IPS-18a (cell line): Measurements from ENCODE around the gene NLN.
"Not testable (repeated sequence)": the region's sequence is repeated elsewhere in the genome, so short reads cannot be mapped to it uniquely, and the experiment has no call there.

Source experiments
- H3K27ac ChIP-seq: one replicate; pipeline ENCODE4 v1.5.1; 2013; ENCODE audit warnings: low read length
- H3K27me3 ChIP-seq: one replicate; pipeline ENCODE4 v1.6.1; 2013; ENCODE audit warnings: mild to moderate bottlenecking, low read length; ENCODE audit not compliant: control insufficient read depth, insufficient read depth
- H3K36me3 ChIP-seq: one replicate; pipeline ENCODE4 v1.6.1; 2013; ENCODE audit warnings: low read depth, low read length; ENCODE audit not compliant: control insufficient read depth
- H3K4me1 ChIP-seq: one replicate; pipeline ENCODE4 v1.6.1; 2013; ENCODE audit warnings: low read depth, low read length; ENCODE audit not compliant: control insufficient read depth
- H3K4me3 ChIP-seq: one replicate; pipeline ENCODE4 v1.5.1; 2013; ENCODE audit warnings: low read length
- H3K9ac ChIP-seq: one replicate; pipeline ENCODE4 v1.6.1; 2013; ENCODE audit warnings: mild to moderate bottlenecking, low read length, moderate library complexity
- H3K9me3 ChIP-seq: one replicate; pipeline ENCODE4 v1.6.1; 2013; ENCODE audit warnings: low read depth, low read length; ENCODE audit not compliant: control insufficient read depth

NLN gene

GRCh38 chr5:65800775-65801174 lies 78.8 kb downstream of the NLN start:
- Histone ChIP-seq H3K9ac (no peak overlapping the region), H3K4me1 (no peaks in the 10 kb centered on the region), H3K9me3 (no peaks in the 10 kb centered on the region), H3K4me3 (no peak overlapping the region), H3K27ac (no peak overlapping the region), H3K36me3 (peaks cover 29% of the 10 kb centered on the region), H3K27me3 (no peaks in the 10 kb centered on the region)

GRCh38 chr5:65801352-65801783 lies 79.4 kb downstream of the NLN start:
- Histone ChIP-seq H3K27ac (no peak overlapping the region), H3K4me1 (no peaks in the 10 kb centered on the region), H3K4me3 (no peak overlapping the region), H3K27me3 (no peaks in the 10 kb centered on the region), H3K9ac (no peak overlapping the region), H3K9me3 (no peaks in the 10 kb centered on the region), H3K36me3 (peaks cover 33% of the 10 kb centered on the region)

GRCh38 chr5:65802080-65802479 lies 80.1 kb downstream of the NLN start:
- Histone ChIP-seq H3K4me1 (no peaks in the 10 kb centered on the region), H3K4me3 (no peak overlapping the region), H3K9ac (no peak overlapping the region), H3K36me3 (peaks cover 29% of the 10 kb centered on the region), H3K9me3 (no peaks in the 10 kb centered on the region), H3K27ac (no peak overlapping the region), H3K27me3 (no peaks in the 10 kb centered on the region)

- no peak overlapping the region for H3K27ac ChIP-seq
- peaks cover 24% of the 10 kb centered on the region for H3K36me3 ChIP-seq
- H3K27me3 ChIP-seq, result no peaks in the 10 kb centered on the region
Observed at GRCh38 chr5:65802820-65803219, 80.8 kb downstream of the NLN start.

GRCh38 chr5:65803699-65804391 lies 81.8 kb downstream of the NLN start:
- H3K4me1 ChIP-seq, result no peaks in the 10 kb centered on the region
- H3K27ac ChIP-seq, result no peak overlapping the region
- H3K4me3 ChIP-seq, result no peak overlapping the region
- H3K9me3 ChIP-seq, result no peaks in the 10 kb centered on the region
- H3K36me3 ChIP-seq, result peaks cover 23% of the 10 kb centered on the region
- no peak overlapping the region for H3K9ac ChIP-seq
- H3K27me3 ChIP-seq, result no peaks in the 10 kb centered on the region

More at GRCh38 chr5:65802820-65803219, 80.8 kb downstream of the NLN start:
- Histone ChIP-seq H3K4me3 (no peak overlapping the region), H3K9me3 (no peaks in the 10 kb centered on the region), H3K9ac (no peak overlapping the region), H3K4me1 (no peaks in the 10 kb centered on the region)

GRCh38 chr5:65805089-65805488 lies 83.1 kb downstream of the NLN start:
- H3K27ac ChIP-seq, result no peak overlapping the region
- no peaks in the 10 kb centered on the region for H3K4me1 ChIP-seq
- peaks cover 30% of the 10 kb centered on the region for H3K36me3 ChIP-seq
- H3K9me3 ChIP-seq, result no peaks in the 10 kb centered on the region
- H3K4me3 ChIP-seq, result no peak overlapping the region
- no peak overlapping the region for H3K9ac ChIP-seq
- H3K27me3 ChIP-seq, result no peaks in the 10 kb centered on the region

- not testable (repeated sequence) for H3K9ac ChIP-seq, H3K27ac ChIP-seq, H3K27me3 ChIP-seq, H3K9me3 ChIP-seq, H3K4me3 ChIP-seq, H3K4me1 ChIP-seq
- H3K36me3 ChIP-seq, result peaks cover 54% of the 10 kb centered on the region
Observed at GRCh38 chr5:65807494-65807893, 85.5 kb downstream of the NLN start.

- Histone ChIP-seq H3K27me3 (no peaks in the 10 kb centered on the region), H3K9ac (no peak overlapping the region), H3K36me3 (peaks cover 62% of the 10 kb centered on the region), H3K4me3 (no peak overlapping the region), H3K9me3 (no peaks in the 10 kb centered on the region), H3K27ac (no peak overlapping the region), H3K4me1 (no peaks in the 10 kb centered on the region)
Observed at GRCh38 chr5:65808251-65808741, 86.3 kb downstream of the NLN start.

GRCh38 chr5:65808818-65809217 lies 86.8 kb downstream of the NLN start:
- Histone ChIP-seq H3K27me3 (no peaks in the 10 kb centered on the region), H3K27ac (no peak overlapping the region), H3K9me3 (no peaks in the 10 kb centered on the region), H3K36me3 (peaks cover 67% of the 10 kb centered on the region), H3K4me3 (no peak overlapping the region), H3K4me1 (no peaks in the 10 kb centered on the region), H3K9ac (no peak overlapping the region)

GRCh38 chr5:65809817-65810531 lies 88.0 kb downstream of the NLN start:
- Histone ChIP-seq H3K9me3 (no peaks in the 10 kb centered on the region), H3K4me1 (no peaks in the 10 kb centered on the region), H3K27ac (no peak overlapping the region), H3K4me3 (no peak overlapping the region), H3K9ac (no peak overlapping the region), H3K27me3 (no peaks in the 10 kb centered on the region), H3K36me3 (peaks cover 76% of the 10 kb centered on the region)

GRCh38 chr5:65811004-65811403 lies 89.0 kb downstream of the NLN start:
- Histone ChIP-seq H3K4me1 (no peaks in the 10 kb centered on the region), H3K4me3 (no peak overlapping the region), H3K27me3 (no peaks in the 10 kb centered on the region), H3K27ac (no peak overlapping the region), H3K9ac (no peak overlapping the region), H3K36me3 (peaks cover 81% of the 10 kb centered on the region), H3K9me3 (no peaks in the 10 kb centered on the region)

GRCh38 chr5:65811885-65812284 lies 89.9 kb downstream of the NLN start:
- no peaks in the 10 kb centered on the region for H3K9me3 ChIP-seq
- peaks cover 79% of the 10 kb centered on the region for H3K36me3 ChIP-seq
- H3K4me1 ChIP-seq, result no peaks in the 10 kb centered on the region
- H3K27ac ChIP-seq, result no peak overlapping the region
- H3K9ac ChIP-seq, result no peak overlapping the region
- no peak overlapping the region for H3K4me3 ChIP-seq
- no peaks in the 10 kb centered on the region for H3K27me3 ChIP-seq
